HL-60/S4 treated with retinoic acid at 250 ng/mL for 4 days and 3 days (cell line): ENCODE data around the gene SPATA13.
"Not testable (repeated sequence)": the region's sequence is repeated elsewhere in the genome, so short reads cannot be mapped to it uniquely, and the experiment has no call there.

Experiments
- in situ Hi-C: fragments of 300-500 bp; cut with MboI; formaldehyde crosslinking; loops from 2 replicates; pipeline ENCODE4 v1.7.0; 2022; ENCODE audit warnings: low sequenced_read_pairs

Gene SPATA13

GRCh38 chr13:24349778-24350664, 189.5 kb downstream of the SPATA13 start:
- in situ Hi-C loops, result not testable (repeated sequence)

- in situ Hi-C loops, result no loop called here
Measured at GRCh38 chr13:24351423-24351822, 190.9 kb downstream of the SPATA13 start.

- in situ Hi-C loops, result no loop called here
Measured at GRCh38 chr13:24353736-24354135, 193.2 kb downstream of the SPATA13 start.

- in situ Hi-C loops, result no loop called here
Measured at GRCh38 chr13:24355103-24355502, 194.6 kb downstream of the SPATA13 start.

GRCh38 chr13:24356270-24356669, 195.8 kb downstream of the SPATA13 start:
- in situ Hi-C loops, result no loop called here
